Vagina (tissue), 2 donors: Measurements from ENCODE around the gene MAP2K2.

Source experiments
- POLR2A ChIP-seq, 2 donors: fragments of 450-650 bp; IDR thresholded peaks; one replicate each; pipeline ENCODE4 v1.6.1; 2017; ENCODE audit warnings: antibody characterized with exemption in 2 of 2, mild to moderate bottlenecking in 2 of 2, moderate library complexity in 2 of 2
- POLR2AphosphoS5 ChIP-seq, 2 donors: sonication (generic); formaldehyde crosslinking; IDR thresholded peaks; one replicate each; pipeline ENCODE4 v1.9.0; 2017; ENCODE audit warnings: antibody characterized with exemption in 2 of 2, mild to moderate bottlenecking in 2 of 2, low read depth in 1 of 2; ENCODE audit not compliant: insufficient read depth in 1 of 2
- TF ChIP-seq, protein P1 (sequence below), 3 experiments: fragments of 450-650 bp in 2 of 3; fragments of 200-600 bp in 1 of 3; sonication (generic) in 1 of 3; IDR thresholded peaks; one replicate each; pipeline ENCODE4 v1.5.1; 2017 to 2019; ENCODE audit warnings: antibody characterized with exemption in 3 of 3, mild to moderate bottlenecking in 2 of 3, moderate library complexity in 2 of 3

- TF ChIP-seq POLR2A (IDR thresholded peaks at IDR 0.05) = no peak
- TF ChIP-seq, protein P1, sequence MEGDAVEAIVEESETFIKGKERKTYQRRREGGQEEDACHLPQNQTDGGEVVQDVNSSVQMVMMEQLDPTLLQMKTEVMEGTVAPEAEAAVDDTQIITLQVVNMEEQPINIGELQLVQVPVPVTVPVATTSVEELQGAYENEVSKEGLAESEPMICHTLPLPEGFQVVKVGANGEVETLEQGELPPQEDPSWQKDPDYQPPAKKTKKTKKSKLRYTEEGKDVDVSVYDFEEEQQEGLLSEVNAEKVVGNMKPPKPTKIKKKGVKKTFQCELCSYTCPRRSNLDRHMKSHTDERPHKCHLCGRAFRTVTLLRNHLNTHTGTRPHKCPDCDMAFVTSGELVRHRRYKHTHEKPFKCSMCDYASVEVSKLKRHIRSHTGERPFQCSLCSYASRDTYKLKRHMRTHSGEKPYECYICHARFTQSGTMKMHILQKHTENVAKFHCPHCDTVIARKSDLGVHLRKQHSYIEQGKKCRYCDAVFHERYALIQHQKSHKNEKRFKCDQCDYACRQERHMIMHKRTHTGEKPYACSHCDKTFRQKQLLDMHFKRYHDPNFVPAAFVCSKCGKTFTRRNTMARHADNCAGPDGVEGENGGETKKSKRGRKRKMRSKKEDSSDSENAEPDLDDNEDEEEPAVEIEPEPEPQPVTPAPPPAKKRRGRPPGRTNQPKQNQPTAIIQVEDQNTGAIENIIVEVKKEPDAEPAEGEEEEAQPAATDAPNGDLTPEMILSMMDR (IDR thresholded peaks at IDR 0.05) = no peak
- TF ChIP-seq POLR2AphosphoS5 (IDR thresholded peaks at IDR 0.05; ENCODE audit: insufficient read depth in 1 of 2, low read depth in 1 of 2) = peak in 1 of 2 donors; percentile 60
These were observed 26.4 kb downstream of the MAP2K2 start for GRCh38 chr19:4097501-4097900.
